Common myeloid progenitor, CD34-positive (primary cell): ENCODE data around the gene MUS81.

Source experiments
- CTCF ChIA-PET: fragments of 350-600 bp; sonication (Branson Sonifier 250); formaldehyde crosslinking; loops from one replicate; lab custom pipeline; 2021; ENCODE audit warnings: antibody characterized with exemption; lab: Charles Lee
- POLR2A ChIA-PET: fragments of 350-600 bp; sonication (Branson Sonifier 250); formaldehyde crosslinking; loops from one replicate; lab custom pipeline; 2021; ENCODE audit warnings: antibody characterized with exemption; lab: Charles Lee
- DNase-seq, 3 donors: peaks; one replicate each; pipeline versions ENCODE4 v3.0.0 to v3.0.0-alpha.2; 2013
- H3K27ac ChIP-seq, 2 experiments: 1 replicate in 1 of 2; 2 replicates in 1 of 2; pipeline ENCODE4 v1.7.0; 2013; ENCODE audit warnings: inconsistent platforms in 2 of 2, low read length in 2 of 2, mild to moderate bottlenecking in 2 of 2, low read depth in 1 of 2, moderate library complexity in 1 of 2; ENCODE audit not compliant: severe bottlenecking in 2 of 2, insufficient read depth in 1 of 2, poor library complexity in 1 of 2
- H3K27me3 ChIP-seq, 5 experiments: replicated peaks in 2 of 5; 1 replicate in 3 of 5; 2 replicates in 2 of 5; pipeline versions ENCODE4 v1.6.1 to v1.7.0; 2013; ENCODE audit warnings: low read length in 4 of 5, mild to moderate bottlenecking in 2 of 5, moderate library complexity in 2 of 5, inconsistent platforms in 1 of 5; ENCODE audit not compliant: insufficient read depth in 5 of 5, control insufficient read depth in 4 of 5
- H3K36me3 ChIP-seq, 4 experiments: 1 replicate in 2 of 4; 2 replicates in 2 of 4; pipeline versions ENCODE4 v1.6.1 to v1.7.0; 2013; ENCODE audit warnings: low read length in 3 of 4, control low read depth in 1 of 4, mild to moderate bottlenecking in 1 of 4; ENCODE audit not compliant: control insufficient read depth in 4 of 4, insufficient read depth in 4 of 4
- H3K4me1 ChIP-seq, 4 experiments: 1 replicate in 3 of 4; 2 replicates in 1 of 4; pipeline versions ENCODE4 v1.6.1 to v1.7.1; 2013; ENCODE audit warnings: low read length in 3 of 4, mild to moderate bottlenecking in 3 of 4, control low read depth in 1 of 4, inconsistent platforms in 1 of 4, moderate library complexity in 1 of 4; ENCODE audit not compliant: control insufficient read depth in 4 of 4, insufficient read depth in 4 of 4; ENCODE audit errors: control extremely low read depth in 1 of 4
- H3K4me3 ChIP-seq, 7 experiments: 1 replicate in 4 of 7; 2 replicates in 3 of 7; pipeline versions ENCODE4 v1.5.1 to v1.7.0; 2013; ENCODE audit warnings: mild to moderate bottlenecking in 7 of 7, low read length in 6 of 7, moderate library complexity in 6 of 7, inconsistent platforms in 2 of 7, low read depth in 2 of 7, control low read depth in 1 of 7; ENCODE audit not compliant: insufficient read depth in 4 of 7, control insufficient read depth in 1 of 7; ENCODE audit errors: extremely low read depth in 1 of 7
- H3K9me3 ChIP-seq, 5 experiments: 1 replicate in 4 of 5; 2 replicates in 1 of 5; pipeline versions ENCODE4 v1.6.1 to v1.7.1; 2013; ENCODE audit warnings: low read length in 4 of 5, mild to moderate bottlenecking in 2 of 5, inconsistent platforms in 1 of 5, low read depth in 1 of 5, moderate library complexity in 1 of 5; ENCODE audit not compliant: control insufficient read depth in 4 of 5, insufficient read depth in 2 of 5; ENCODE audit errors: control extremely low read depth in 1 of 5
- WGBS: methylation state at CpG from one replicate; pipeline ENCODE4 v1.1.5; 2013; ENCODE audit not compliant: insufficient coverage; 5-methylcytosine and 5-hydroxymethylcytosine counted together

MUS81 gene

GRCh38 chr11:65907878-65908277 is 47.6 kb downstream of the MUS81 start:
- CTCF ChIA-PET = interaction anchor here (1.2 to 1.6 kb wide), 2 partner anchors 10 to 25 kb away, joined by 3 to 4 read pairs; no protein-coding TSS in a partner anchor
- H3K9me3 ChIP-seq = no peaks in the 10 kb centered on the region
- H3K36me3 ChIP-seq = no peaks in the 10 kb centered on the region
- H3K27me3 ChIP-seq = no peaks in the 10 kb centered on the region
- no peak overlapping the region for H3K27ac ChIP-seq
- POLR2A ChIA-PET = no interaction called here
- H3K4me3 ChIP-seq = no peak overlapping the region
- no peak for DNase-seq
- 98% methylated on average over 5 of the region's 6 CpGs for WGBS
- H3K4me1 ChIP-seq = peaks cover 0 to 22% (median 18%) of the 10 kb centered on the region in 4 experiments

- no peak for DNase-seq
- 22% methylated on average over 13 of the region's 14 CpGs for WGBS
- ChIA-PET POLR2A (interaction anchor here (1.4 kb wide), 1 partner anchor 12 kb away, joined by 5 read pairs; the partner anchor contains the start of gene FOSL1), CTCF (interaction anchor here (0.6 to 5.1 kb wide), 7 partner anchors 11 to 318 kb away, joined by 3 to 30 read pairs (median 3); partner anchors contain the start of genes CCDC85B, FIBP and FOSL1)
- Histone ChIP-seq H3K27me3 (no peaks in the 10 kb centered on the region), H3K4me1 (peaks cover 0 to 34% (median 27%) of the 10 kb centered on the region in 4 experiments), H3K4me3 (no peak overlapping the region), H3K9me3 (no peaks in the 10 kb centered on the region), H3K36me3 (peaks cover 0 to 1% (median 0%) of the 10 kb centered on the region in 4 experiments), H3K27ac (no peak overlapping the region)
Measured at GRCh38 chr11:65911682-65912568, 51.7 kb downstream of the MUS81 start.

- no peak for DNase-seq
- Histone ChIP-seq H3K4me1 (peaks cover 0 to 43% (median 36%) of the 10 kb centered on the region in 4 experiments), H3K9me3 (no peaks in the 10 kb centered on the region), H3K27ac (no peak overlapping the region), H3K27me3 (no peaks in the 10 kb centered on the region), H3K4me3 (no peak overlapping the region), H3K36me3 (peaks cover 0 to 8% (median 2%) of the 10 kb centered on the region in 4 experiments)
- CTCF ChIA-PET = interaction anchor here (1.1 to 5.1 kb wide), 2 partner anchors 12 to 156 kb away, joined by 3 to 30 read pairs; partner anchors contain the start of gene FOSL1
- WGBS = 95% methylated on average over 4 of the region's 4 CpGs
- POLR2A ChIA-PET = interaction anchor here (1.4 kb wide), 1 partner anchor 12 kb away, joined by 5 read pairs; the partner anchor contains the start of gene FOSL1
Measured at GRCh38 chr11:65912845-65913244, 52.6 kb downstream of the MUS81 start.

GRCh38 chr11:65915101-65915820 is 55.0 kb downstream of the MUS81 start:
- H3K36me3 ChIP-seq = peaks cover 0 to 8% (median 2%) of the 10 kb centered on the region in 4 experiments
- H3K9me3 ChIP-seq = no peaks in the 10 kb centered on the region
- H3K4me1 ChIP-seq = peaks cover 0 to 52% (median 47%) of the 10 kb centered on the region in 4 experiments
- 60% methylated on average over 9 of the region's 10 CpGs for WGBS
- no peak for DNase-seq
- H3K4me3 ChIP-seq = peak overlapping the region in 2 of 7 experiments; percentile 33 to 52
- CTCF ChIA-PET = interaction anchor here (0.6 to 2.4 kb wide), 11 partner anchors 9 to 137 kb away, joined by 3 to 9 read pairs (median 4); partner anchors contain the start of genes CCDC85B and SF3B2
- no peaks in the 10 kb centered on the region for H3K27me3 ChIP-seq
- H3K27ac ChIP-seq = peak overlapping the region in 1 of 2 experiments; percentile 61
- POLR2A ChIA-PET = interaction anchor here (0.5 to 1.9 kb wide), 6 partner anchors 15 to 79 kb away, joined by 3 to 5 read pairs (median 5); partner anchors contain the start of gene FOSL1

GRCh38 chr11:65915821-65916251 is 55.6 kb downstream of the MUS81 start:
- Histone ChIP-seq H3K4me1 (peaks cover 0 to 58% (median 53%) of the 10 kb centered on the region in 4 experiments), H3K27ac (peak overlapping the region in 1 of 2 experiments; percentile 61), H3K27me3 (no peaks in the 10 kb centered on the region), H3K4me3 (peak overlapping the region in 3 of 7 experiments; percentile 6 to 47 (median 33)), H3K36me3 (peaks cover 0 to 13% (median 3%) of the 10 kb centered on the region in 4 experiments), H3K9me3 (no peaks in the 10 kb centered on the region)
- POLR2A ChIA-PET = interaction anchor here (0.5 to 1.9 kb wide), 6 partner anchors 15 to 78 kb away, joined by 3 to 5 read pairs (median 5); partner anchors contain the start of gene FOSL1
- WGBS = 24% methylated on average over 12 of the region's 13 CpGs
- CTCF ChIA-PET = interaction anchor here (0.6 to 2.4 kb wide), 11 partner anchors 10 to 137 kb away, joined by 3 to 9 read pairs (median 4); partner anchors contain the start of genes CCDC85B and SF3B2
- peak; percentile 68 to 89 (median 89) for DNase-seq
